Gastroesophageal sphincter (tissue), 2 donors: ENCODE results near the gene MTUS2.

Experiments
- POLR2A ChIP-seq, 2 donors: fragments of 450-650 bp; IDR thresholded peaks; one replicate each; pipeline ENCODE4 v1.6.1; 2017; ENCODE audit warnings: antibody characterized with exemption in 2 of 2, mild to moderate bottlenecking in 2 of 2, moderate library complexity in 1 of 2
- POLR2AphosphoS5 ChIP-seq: sonication (generic); formaldehyde crosslinking; IDR thresholded peaks from one replicate; pipeline ENCODE4 v1.6.1; 2017; ENCODE audit warnings: antibody characterized with exemption

GRCh38 chr13:28953714-28954418 is 133.7 kb downstream of the MTUS2 start:
- TF ChIP-seq POLR2AphosphoS5 (no peak), POLR2A (IDR thresholded peaks at IDR 0.05) (no peak)
